Esophagus squamous epithelium (tissue), 5 donors: ENCODE results near the gene MTERF2. TPM values are rescaled to one million over a fixed set of nuclear protein-coding genes. Genes with fewer than 3 reads are reported as not detected.

Experiments
- DNase-seq: peaks from one replicate; lab custom pipeline; 2025; lab: John Stamatoyannopoulos, UW
- H3K27ac ChIP-seq, 4 donors: fragments of 200-600 bp; sonication (generic); one replicate each; pipeline ENCODE4 v1.5.1; 2016 to 2019; ENCODE audit warnings: mild to moderate bottlenecking in 1 of 4
- H3K27me3 ChIP-seq, 4 donors: fragments of 200-600 bp; sonication (generic); 1 replicate in 3 of 4; 2 replicates in 1 of 4; pipeline versions ENCODE4 v1.5.1 to v1.6.0; 2017 to 2021; ENCODE audit warnings: antibody characterized with exemption in 1 of 4
- H3K36me3 ChIP-seq, 3 donors: fragments of 200-600 bp; sonication (generic); one replicate each; pipeline ENCODE4 v1.5.1; 2016 to 2019
- H3K4me1 ChIP-seq, 3 donors: fragments of 200-600 bp; sonication (generic); one replicate each; pipeline ENCODE4 v1.5.1; 2017 to 2019
- H3K4me3 ChIP-seq, 4 donors: fragments of 200-600 bp; sonication (generic); 1 replicate in 3 of 4; 2 replicates in 1 of 4; pipeline ENCODE4 v1.5.1; 2016 to 2019; ENCODE audit warnings: mild to moderate bottlenecking in 2 of 4, moderate library complexity in 1 of 4
- H3K9me3 ChIP-seq, 3 donors: fragments of 200-600 bp; sonication (generic); one replicate each; pipeline ENCODE4 v1.5.1; 2016 to 2019
- POLR2A ChIP-seq, 4 donors: fragments of 450-650 bp; IDR thresholded peaks; one replicate each; pipeline ENCODE4 v1.6.1; 2017; ENCODE audit warnings: antibody characterized with exemption in 4 of 4, mild to moderate bottlenecking in 4 of 4, moderate library complexity in 3 of 4
- WGBS, 2 donors: methylation state at CpG; one replicate each; pipeline ENCODE4 v1.1.5; 2018; 5-methylcytosine and 5-hydroxymethylcytosine counted together
- intact Hi-C: fragments of 100-400 bp; cut with DNase I; formaldehyde crosslinking; loops from one replicate; pipeline ENCODE4 v1.15.0; 2022
- total RNA-seq, 4 donors: library from RNA; depleted of rRNA; stranded (reverse); fragments of >200 nt; gene quantifications; one replicate each; pipeline ENCODE4 v1.1.0, GENCODE V29; 2016
- TF ChIP-seq, protein P1 (sequence below), 6 experiments: fragments of 450-650 bp in 4 of 6; fragments of 200-600 bp in 2 of 6; sonication (generic) in 2 of 6; IDR thresholded peaks; one replicate each; pipeline ENCODE4 v1.5.1; 2016 to 2019; ENCODE audit warnings: antibody characterized with exemption in 6 of 6, mild to moderate bottlenecking in 4 of 6, moderate library complexity in 4 of 6
- donor health status: DM: yes; HTN: yes; CAD: no.

The MTERF2 gene
- total RNA-seq, 4 donors from 2014 or later = 2.7 to 9.5 (median 4.2) TPM

DNA sequence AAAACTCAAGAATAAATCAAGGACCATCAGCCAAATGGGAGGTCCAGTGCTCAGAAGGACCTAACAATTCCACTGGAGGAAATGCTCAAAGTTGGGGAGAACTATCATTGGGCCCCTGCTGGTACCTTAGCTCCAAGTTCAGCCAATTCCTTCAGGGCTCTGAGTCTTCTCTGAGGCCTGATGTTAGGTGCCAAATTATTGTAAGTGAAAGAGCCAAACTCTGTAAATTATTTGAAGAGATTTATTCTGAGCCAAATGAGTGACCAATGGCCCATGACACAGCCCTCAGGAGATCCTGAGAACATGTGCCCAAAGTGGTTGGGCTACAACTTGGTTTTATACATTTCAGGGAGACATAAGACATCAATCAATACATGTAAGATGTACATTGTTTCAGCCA, 39.5 kb downstream of the MTERF2 start:
- Histone ChIP-seq H3K36me3 (no peaks in the 10 kb centered on the region), H3K27me3 (no peaks in the 10 kb centered on the region), H3K4me3 (no peak overlapping the region), H3K9me3 (no peaks in the 10 kb centered on the region), H3K4me1 (no peaks in the 10 kb centered on the region), H3K27ac (no peak overlapping the region)
- TF ChIP-seq POLR2A (IDR thresholded peaks at IDR 0.05) = no peak
- TF ChIP-seq, protein P1, sequence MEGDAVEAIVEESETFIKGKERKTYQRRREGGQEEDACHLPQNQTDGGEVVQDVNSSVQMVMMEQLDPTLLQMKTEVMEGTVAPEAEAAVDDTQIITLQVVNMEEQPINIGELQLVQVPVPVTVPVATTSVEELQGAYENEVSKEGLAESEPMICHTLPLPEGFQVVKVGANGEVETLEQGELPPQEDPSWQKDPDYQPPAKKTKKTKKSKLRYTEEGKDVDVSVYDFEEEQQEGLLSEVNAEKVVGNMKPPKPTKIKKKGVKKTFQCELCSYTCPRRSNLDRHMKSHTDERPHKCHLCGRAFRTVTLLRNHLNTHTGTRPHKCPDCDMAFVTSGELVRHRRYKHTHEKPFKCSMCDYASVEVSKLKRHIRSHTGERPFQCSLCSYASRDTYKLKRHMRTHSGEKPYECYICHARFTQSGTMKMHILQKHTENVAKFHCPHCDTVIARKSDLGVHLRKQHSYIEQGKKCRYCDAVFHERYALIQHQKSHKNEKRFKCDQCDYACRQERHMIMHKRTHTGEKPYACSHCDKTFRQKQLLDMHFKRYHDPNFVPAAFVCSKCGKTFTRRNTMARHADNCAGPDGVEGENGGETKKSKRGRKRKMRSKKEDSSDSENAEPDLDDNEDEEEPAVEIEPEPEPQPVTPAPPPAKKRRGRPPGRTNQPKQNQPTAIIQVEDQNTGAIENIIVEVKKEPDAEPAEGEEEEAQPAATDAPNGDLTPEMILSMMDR (IDR thresholded peaks at IDR 0.05) = no peak
- DNase-seq = no peak
- intact Hi-C loops = no loop called here

DNA sequence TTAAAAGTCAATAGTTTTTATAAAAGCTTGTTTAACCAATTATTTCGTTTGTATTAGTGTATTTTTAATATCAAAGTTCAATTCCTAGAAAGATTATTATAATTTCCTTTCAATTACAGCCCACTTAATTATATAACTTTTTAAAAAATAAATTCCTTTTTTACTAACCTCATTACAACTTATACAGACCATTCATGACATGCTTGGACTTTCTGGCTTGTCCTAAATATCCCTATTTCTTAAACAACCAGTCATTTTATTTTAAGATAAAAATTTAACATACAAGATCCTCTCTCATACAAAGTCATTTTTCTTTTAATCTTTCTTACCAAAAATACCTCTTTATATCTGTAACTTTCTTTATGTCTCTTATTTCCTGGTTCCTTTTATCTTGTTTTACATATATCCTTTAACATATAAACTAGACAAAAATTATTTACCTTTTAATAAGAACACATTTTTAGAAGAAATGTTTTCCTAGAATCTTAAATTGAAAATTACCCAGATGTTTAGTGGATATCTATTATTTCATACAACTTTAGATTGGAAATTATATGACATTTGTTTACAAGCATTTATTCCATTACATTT, 41.6 kb downstream of the MTERF2 start:
- no peaks in the 10 kb centered on the region for H3K4me1 ChIP-seq
- TF ChIP-seq, protein P1 (IDR thresholded peaks at IDR 0.05) = no peak
- no peak for TF ChIP-seq POLR2A (IDR thresholded peaks at IDR 0.05)
- 13 to 16% methylated on average over 1 of the region's 1 CpG for WGBS, 2 donors
- no peak for DNase-seq
- no peaks in the 10 kb centered on the region for H3K27me3 ChIP-seq
- H3K4me3 ChIP-seq = no peak overlapping the region
- no peaks in the 10 kb centered on the region for H3K36me3 ChIP-seq
- no peaks in the 10 kb centered on the region for H3K9me3 ChIP-seq
- no peak overlapping the region for H3K27ac ChIP-seq
- intact Hi-C loops = no loop called here

DNA sequence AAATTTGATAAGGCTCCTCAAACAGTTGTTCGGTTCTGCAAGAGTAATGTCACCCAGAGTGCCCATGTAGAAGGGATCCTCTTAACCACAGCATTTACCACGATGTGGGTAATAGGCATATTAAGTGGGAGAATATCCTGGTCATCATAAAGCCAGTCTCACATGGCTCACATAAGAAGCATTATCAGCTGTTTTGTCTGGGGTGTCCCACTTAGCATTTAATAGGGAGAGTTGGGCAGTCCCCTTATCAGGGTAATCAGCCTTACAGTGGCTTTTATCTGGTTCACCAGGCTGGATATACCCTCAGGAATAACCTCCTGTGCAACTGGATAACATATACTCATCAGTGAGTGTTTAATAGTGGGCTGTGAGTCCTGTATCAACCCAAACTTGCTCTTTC, 44.2 kb downstream of the MTERF2 start:
- Histone ChIP-seq H3K27me3 (peaks cover 0 to 2% (median 0%) of the 10 kb centered on the region in 4 donors), H3K4me3 (no peak overlapping the region), H3K4me1 (no peaks in the 10 kb centered on the region), H3K27ac (no peak overlapping the region), H3K36me3 (no peaks in the 10 kb centered on the region), H3K9me3 (no peaks in the 10 kb centered on the region)
- TF ChIP-seq, protein P1 (IDR thresholded peaks at IDR 0.05) = no peak
- TF ChIP-seq POLR2A (IDR thresholded peaks at IDR 0.05) = no peak
- intact Hi-C loops = no loop called here
- WGBS, 2 donors = 74 to 96% methylated on average over 2 of the region's 2 CpGs
- DNase-seq = no peak

DNA sequence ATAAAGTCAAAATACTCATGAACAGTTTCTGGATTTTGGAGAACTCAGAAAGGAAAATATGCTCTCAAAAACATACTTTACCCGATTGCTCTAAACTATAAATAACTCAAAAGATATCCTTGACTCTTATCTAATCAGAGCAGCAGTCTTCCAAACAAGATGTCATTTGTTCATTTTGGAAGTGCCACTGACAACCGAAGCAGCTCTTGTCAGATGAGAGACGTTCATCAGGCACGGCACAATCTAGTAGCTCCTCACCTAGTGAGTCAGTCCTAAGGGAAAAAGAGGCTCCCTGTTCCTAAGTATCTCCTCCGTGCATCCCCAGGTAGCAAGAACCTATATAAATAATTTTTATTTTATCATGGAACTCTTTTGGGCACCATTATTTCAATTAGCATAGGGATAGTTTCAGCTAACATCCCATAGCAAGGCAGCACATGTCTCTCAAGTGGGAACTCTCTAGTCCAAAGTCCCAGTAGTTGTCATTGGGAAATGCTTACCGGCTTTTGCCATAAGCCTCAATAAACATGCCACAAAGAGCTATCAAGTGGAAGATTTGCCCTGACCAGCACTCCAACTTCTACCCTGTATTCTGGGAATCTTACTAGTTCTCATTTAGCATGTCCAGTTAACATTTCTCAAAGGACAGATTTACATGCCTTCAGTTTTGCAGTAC, 45.3 kb downstream of the MTERF2 start:
- H3K4me1 ChIP-seq = no peaks in the 10 kb centered on the region
- intact Hi-C loops = no loop called here
- no peak for DNase-seq
- no peak overlapping the region for H3K27ac ChIP-seq
- H3K27me3 ChIP-seq = peaks cover 0 to 2% (median 0%) of the 10 kb centered on the region in 4 donors
- TF ChIP-seq, protein P1 (IDR thresholded peaks at IDR 0.05) = no peak
- no peak for TF ChIP-seq POLR2A (IDR thresholded peaks at IDR 0.05)
- H3K9me3 ChIP-seq = no peaks in the 10 kb centered on the region
- no peak overlapping the region for H3K4me3 ChIP-seq
- WGBS, 2 donors = 71 to 80% methylated on average over 6 of the region's 6 CpGs
- no peaks in the 10 kb centered on the region for H3K36me3 ChIP-seq

DNA sequence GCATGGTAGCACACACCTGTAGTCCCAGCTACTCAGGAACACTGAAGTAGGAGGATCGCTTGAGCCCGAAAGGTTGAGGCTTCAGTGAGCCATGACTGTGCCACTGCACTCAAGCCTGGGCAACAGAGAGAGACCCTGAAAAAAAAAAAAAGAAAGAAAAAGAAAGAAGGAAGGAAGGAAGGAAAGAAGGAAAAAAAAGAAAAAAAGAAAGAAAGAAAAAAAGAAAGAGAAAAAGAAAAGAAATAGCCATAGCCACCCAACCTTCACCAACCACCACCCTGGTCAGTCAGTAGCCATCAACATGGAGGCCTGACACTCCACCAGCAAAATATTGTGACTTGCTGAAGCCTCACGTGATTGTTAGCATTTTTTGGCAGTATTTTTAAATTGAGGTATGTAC, 52.7 kb downstream of the MTERF2 start:
- intact Hi-C loops = no loop called here
- peaks cover 0 to 18% (median 0%) of the 10 kb centered on the region in 4 donors for H3K27me3 ChIP-seq
- no peaks in the 10 kb centered on the region for H3K9me3 ChIP-seq
- no peak for DNase-seq
- no peaks in the 10 kb centered on the region for H3K36me3 ChIP-seq
- H3K4me1 ChIP-seq = no peaks in the 10 kb centered on the region
- WGBS, 2 donors = 80 to 86% methylated on average over 3 of the region's 3 CpGs
- TF ChIP-seq POLR2A (IDR thresholded peaks at IDR 0.05) = no peak
- TF ChIP-seq, protein P1 (IDR thresholded peaks at IDR 0.05) = no peak
- H3K27ac ChIP-seq = no peak overlapping the region
- no peak overlapping the region for H3K4me3 ChIP-seq
